Measurements from ENCODE around the gene CCNK. TPM values are rescaled to one million over a fixed set of nuclear protein-coding genes. Genes with fewer than 3 reads are reported as not detected.

CCNK gene
- total RNA-seq, 2 experiments from 2014 or later: 90.2 to 98.8 TPM

GRCh38 chr14:99541211-99541610 is 60.0 kb downstream of the CCNK start:
- POLR2A ChIA-PET: no interaction called here
- no peak for ATAC-seq
- H3K27ac Mint-ChIP-seq: no peak overlapping the region

DNA sequence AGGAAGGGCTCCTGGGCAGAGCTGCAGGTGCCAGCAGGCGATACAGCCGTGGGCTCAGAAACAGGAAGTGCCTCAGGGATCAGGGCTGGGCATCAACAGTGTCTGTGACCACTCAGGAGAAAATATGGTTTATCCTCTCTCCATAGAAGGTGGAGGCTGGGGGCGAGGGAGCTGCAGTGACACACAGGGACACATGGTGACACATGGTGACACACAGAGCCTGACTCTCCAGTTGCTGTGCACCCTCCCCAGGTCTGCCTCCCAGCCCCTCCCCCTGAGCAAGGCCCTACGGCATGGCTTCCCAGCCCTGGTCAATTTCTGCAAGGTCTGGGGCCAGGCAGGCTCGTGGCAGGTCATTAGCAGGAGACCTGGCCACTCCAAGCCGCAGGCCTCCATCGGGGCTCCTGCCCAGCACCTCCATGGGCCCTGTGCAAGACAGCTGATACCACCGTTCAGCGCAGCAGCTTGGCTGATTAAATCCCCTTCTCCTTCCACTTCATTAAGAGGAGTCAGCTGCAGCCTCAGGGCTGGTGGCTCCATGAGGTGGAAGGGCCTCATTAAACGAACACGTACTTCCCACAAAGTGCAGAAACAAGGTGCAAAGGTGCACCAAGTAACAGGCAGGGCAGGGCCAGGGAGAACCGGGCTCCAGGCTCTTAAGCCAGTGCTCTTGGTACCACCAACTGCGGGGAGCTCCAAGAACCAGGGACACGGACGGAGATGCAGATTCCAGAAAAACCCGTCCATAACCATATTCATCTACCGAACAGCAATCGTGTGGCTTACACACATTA is 60.7 kb downstream of the CCNK start:
- H3K9me3 Mint-ChIP-seq: no peaks in the 10 kb centered on the region
- ChIA-PET CTCF (interaction anchor here (1.2 kb wide), 1 partner anchor 87 kb away, joined by 4 read pairs; no protein-coding TSS in a partner anchor), POLR2A (no interaction called here)
- no peak overlapping the region for H3K4me3 Mint-ChIP-seq
- ATAC-seq (no peak), DNase-seq (no peak)
- no peak overlapping the region for H3K27ac Mint-ChIP-seq
- intact Hi-C loops (cut with micrococcal nuclease): no loop called here
- H3K4me1 Mint-ChIP-seq (ENCODE audit: low read depth): peaks cover 9% of the 10 kb centered on the region
- H3K27me3 Mint-ChIP-seq: no peaks in the 10 kb centered on the region
- TF ChIP-seq, protein P1, sequence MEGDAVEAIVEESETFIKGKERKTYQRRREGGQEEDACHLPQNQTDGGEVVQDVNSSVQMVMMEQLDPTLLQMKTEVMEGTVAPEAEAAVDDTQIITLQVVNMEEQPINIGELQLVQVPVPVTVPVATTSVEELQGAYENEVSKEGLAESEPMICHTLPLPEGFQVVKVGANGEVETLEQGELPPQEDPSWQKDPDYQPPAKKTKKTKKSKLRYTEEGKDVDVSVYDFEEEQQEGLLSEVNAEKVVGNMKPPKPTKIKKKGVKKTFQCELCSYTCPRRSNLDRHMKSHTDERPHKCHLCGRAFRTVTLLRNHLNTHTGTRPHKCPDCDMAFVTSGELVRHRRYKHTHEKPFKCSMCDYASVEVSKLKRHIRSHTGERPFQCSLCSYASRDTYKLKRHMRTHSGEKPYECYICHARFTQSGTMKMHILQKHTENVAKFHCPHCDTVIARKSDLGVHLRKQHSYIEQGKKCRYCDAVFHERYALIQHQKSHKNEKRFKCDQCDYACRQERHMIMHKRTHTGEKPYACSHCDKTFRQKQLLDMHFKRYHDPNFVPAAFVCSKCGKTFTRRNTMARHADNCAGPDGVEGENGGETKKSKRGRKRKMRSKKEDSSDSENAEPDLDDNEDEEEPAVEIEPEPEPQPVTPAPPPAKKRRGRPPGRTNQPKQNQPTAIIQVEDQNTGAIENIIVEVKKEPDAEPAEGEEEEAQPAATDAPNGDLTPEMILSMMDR (IDR thresholded peaks at IDR 0.05): no peak
- no peaks in the 10 kb centered on the region for H3K36me3 Mint-ChIP-seq (ENCODE audit: low read depth)

More at GRCh38 chr14:99541211-99541610, 60.0 kb downstream of the CCNK start:
- H3K27me3 Mint-ChIP-seq: no peaks in the 10 kb centered on the region
- no peaks in the 10 kb centered on the region for H3K9me3 Mint-ChIP-seq
- no peak for DNase-seq
- TF ChIP-seq, protein P1 (IDR thresholded peaks at IDR 0.05): no peak
- peaks cover 9% of the 10 kb centered on the region for H3K4me1 Mint-ChIP-seq (ENCODE audit: low read depth)
- H3K4me3 Mint-ChIP-seq: no peak overlapping the region
- CTCF ChIA-PET: interaction anchor here (1.2 kb wide), 1 partner anchor 87 kb away, joined by 4 read pairs; no protein-coding TSS in a partner anchor
- intact Hi-C loops (cut with micrococcal nuclease): no loop called here
- H3K36me3 Mint-ChIP-seq (ENCODE audit: low read depth): no peaks in the 10 kb centered on the region

- DNase-seq (no peak), ATAC-seq (no peak)
- Mint-ChIP-seq H3K27me3 (no peaks in the 10 kb centered on the region), H3K4me3 (no peak overlapping the region), H3K4me1 (ENCODE audit: low read depth) (peaks cover 9% of the 10 kb centered on the region), H3K9me3 (no peaks in the 10 kb centered on the region), H3K36me3 (ENCODE audit: low read depth) (no peaks in the 10 kb centered on the region), H3K27ac (no peak overlapping the region)
- ChIA-PET POLR2A (no interaction called here), CTCF (no interaction called here)
- intact Hi-C loops (cut with micrococcal nuclease): no loop called here
- TF ChIP-seq, protein P1 (IDR thresholded peaks at IDR 0.05): no peak
Observed at GRCh38 chr14:99542566-99542965, 61.4 kb downstream of the CCNK start.

- Mint-ChIP-seq H3K4me1 (ENCODE audit: low read depth) (peaks cover 9% of the 10 kb centered on the region), H3K4me3 (no peak overlapping the region), H3K36me3 (ENCODE audit: low read depth) (no peaks in the 10 kb centered on the region), H3K27ac (no peak overlapping the region), H3K9me3 (no peaks in the 10 kb centered on the region), H3K27me3 (no peaks in the 10 kb centered on the region)
- DNase-seq (no peak), ATAC-seq (no peak)
- POLR2A ChIA-PET: no interaction called here
- intact Hi-C loops (cut with micrococcal nuclease): no loop called here
- CTCF ChIA-PET: no interaction called here
- TF ChIP-seq, protein P1 (IDR thresholded peaks at IDR 0.05): no peak
Observed at GRCh38 chr14:99543370-99543769, 62.2 kb downstream of the CCNK start.

- intact Hi-C loops (cut with micrococcal nuclease): no loop called here
- CTCF ChIA-PET: no interaction called here
- DNase-seq (no peak), ATAC-seq (no peak)
- Mint-ChIP-seq H3K9me3 (no peaks in the 10 kb centered on the region), H3K4me1 (ENCODE audit: low read depth) (peaks cover 9% of the 10 kb centered on the region), H3K27me3 (no peaks in the 10 kb centered on the region), H3K4me3 (no peak overlapping the region), H3K36me3 (ENCODE audit: low read depth) (no peaks in the 10 kb centered on the region), H3K27ac (no peak overlapping the region)
- POLR2A ChIA-PET: no interaction called here
- TF ChIP-seq, protein P1 (IDR thresholded peaks at IDR 0.05): no peak
Observed at GRCh38 chr14:99543985-99544384, 62.8 kb downstream of the CCNK start.

Data from activated CD8-positive, alpha-beta T cell treated with anti-CD3 and anti-CD28 coated beads for 36 hours (primary cell).